Calu3 (cell line): Measurements from ENCODE around the gene CSTF3. TPM values are rescaled to one million over a fixed set of nuclear protein-coding genes. Genes with fewer than 3 reads are reported as not detected.
"Not testable (repeated sequence)": the region's sequence is repeated elsewhere in the genome, so short reads cannot be mapped to it uniquely, and the experiment has no call there.

Source experiments
- BruUV-seq: library from RNA; stranded (reverse); fragments of 400-500 nt; replicated peaks from 2 replicates; lab custom pipeline; 2021; lab: Mats Ljungman, UMichigan
- CTCF ChIA-PET: fragments of 300-600 bp; sonication (Branson Sonifier 250); formaldehyde crosslinking; loops from one replicate; lab custom pipeline; 2022; ENCODE audit warnings: antibody characterized with exemption; lab: Charles Lee
- DNase-seq: peaks from one replicate; pipeline ENCODE4 v3.0.0; 2022
- H3K27ac Mint-ChIP-seq: one replicate; pipeline ENCODE4 v1.8.0; 2022; ENCODE audit warnings: mixed read lengths; ENCODE audit not compliant: unreplicated experiment
- H3K27me3 Mint-ChIP-seq: one replicate; pipeline ENCODE4 v1.8.0; 2022; ENCODE audit warnings: mixed read lengths; ENCODE audit not compliant: unreplicated experiment
- H3K36me3 Mint-ChIP-seq: one replicate; pipeline ENCODE4 v1.8.0; 2022; ENCODE audit warnings: mild to moderate bottlenecking, moderate library complexity, mixed read lengths; ENCODE audit not compliant: insufficient read depth, unreplicated experiment
- H3K4me1 Mint-ChIP-seq: one replicate; pipeline ENCODE4 v1.8.0; 2022; ENCODE audit warnings: mild to moderate bottlenecking, low read depth, mixed read lengths; ENCODE audit not compliant: unreplicated experiment
- H3K4me3 Mint-ChIP-seq: one replicate; pipeline ENCODE4 v1.8.0; 2022; ENCODE audit warnings: mild to moderate bottlenecking, low read depth, moderate library complexity, mixed read lengths; ENCODE audit not compliant: unreplicated experiment
- H3K9me3 Mint-ChIP-seq: one replicate; pipeline ENCODE4 v1.8.0; 2022; ENCODE audit warnings: low read depth, mixed read lengths; ENCODE audit not compliant: unreplicated experiment
- CTCF ChIP-seq: fragments of 200-600 bp; IDR thresholded peaks from one replicate; pipeline ENCODE4 v1.8.0; 2022; ENCODE audit warnings: antibody characterized with exemption; ENCODE audit not compliant: unreplicated experiment
- intact Hi-C: fragments of 100-400 bp; cut with micrococcal nuclease; formaldehyde crosslinking; loops from one replicate; pipeline ENCODE4 v1.10.0; 2022; ENCODE audit not compliant: unreplicated experiment
- total RNA-seq: library from RNA; stranded (reverse); gene quantifications from 2 replicates; pipeline ENCODE4 v1.2.3, GENCODE V29; 2022

Gene CSTF3
- total RNA-seq, 1 experiment from 2014 or later: 51.1 TPM

GRCh38 chr11:33125611-33126010, 35.7 kb downstream of the CSTF3 start:
- Mint-ChIP-seq H3K4me1 (peaks cover 5% of the 10 kb centered on the region), H3K9me3 (no peaks in the 10 kb centered on the region), H3K36me3 (peaks cover 10% of the 10 kb centered on the region), H3K4me3 (no peak overlapping the region), H3K27me3 (no peaks in the 10 kb centered on the region), H3K27ac (no peak overlapping the region)
- DNase-seq: no peak
- no peak for TF ChIP-seq CTCF
- CTCF ChIA-PET: interaction anchor here (0.6 kb wide), 1 partner anchor 788 kb away, joined by 4 read pairs; no protein-coding TSS in a partner anchor
- intact Hi-C loops: no loop called here
- BruUV-seq: no TSS peak

- CTCF ChIA-PET: no interaction called here
- no peak for DNase-seq
- no peaks in the 10 kb centered on the region for H3K27me3 Mint-ChIP-seq
- no peak overlapping the region for H3K27ac Mint-ChIP-seq
- H3K4me3 Mint-ChIP-seq: no peak overlapping the region
- BruUV-seq: no TSS peak
- H3K9me3 Mint-ChIP-seq: no peaks in the 10 kb centered on the region
- peaks cover 10% of the 10 kb centered on the region for H3K36me3 Mint-ChIP-seq
- H3K4me1 Mint-ChIP-seq: peaks cover 5% of the 10 kb centered on the region
- intact Hi-C loops: no loop called here
- no peak for TF ChIP-seq CTCF
Observed at GRCh38 chr11:33125025-33125424, 36.3 kb downstream of the CSTF3 start.

- H3K27me3 Mint-ChIP-seq, H3K9me3 Mint-ChIP-seq, CTCF ChIA-PET, BruUV-seq, H3K4me1 Mint-ChIP-seq, intact Hi-C loops, H3K4me3 Mint-ChIP-seq, DNase-seq, H3K27ac Mint-ChIP-seq, H3K36me3 Mint-ChIP-seq: not testable (repeated sequence)
Observed at GRCh38 chr11:33122696-33123095, 38.6 kb downstream of the CSTF3 start.

GRCh38 chr11:33116535-33116934, 44.7 kb downstream of the CSTF3 start:
- Mint-ChIP-seq H3K9me3 (no peaks in the 10 kb centered on the region), H3K27me3 (no peaks in the 10 kb centered on the region)

More at GRCh38 chr11:33116535-33116934, 44.7 kb downstream of the CSTF3 start:
- H3K36me3 Mint-ChIP-seq: no peaks in the 10 kb centered on the region
- H3K4me3 Mint-ChIP-seq: no peak overlapping the region
- CTCF ChIA-PET: interaction anchor here (0.7 kb wide), 1 partner anchor 112 kb away, joined by 3 read pairs; no protein-coding TSS in a partner anchor
- DNase-seq: peak; percentile 2
- H3K27ac Mint-ChIP-seq: no peak overlapping the region
- intact Hi-C loops: no loop called here
- H3K4me1 Mint-ChIP-seq: peaks cover 14% of the 10 kb centered on the region
- BruUV-seq: no TSS peak
- no peak for TF ChIP-seq CTCF
